GM21576 (cell line): Measurements from ENCODE around the gene PCCA.
"Not testable (repeated sequence)": the region's sequence is repeated elsewhere in the genome, so short reads cannot be mapped to it uniquely, and the experiment has no call there.

Experiments used
- ATAC-seq: cut with Tn5 transposase; IDR thresholded peaks from one replicate; pipeline ENCODE4 v1.9.1; 2021; ENCODE audit warnings: mild to moderate bottlenecking, moderate library complexity; ENCODE audit not compliant: unreplicated experiment

Gene PCCA

GRCh38 chr13:100521851-100522617 lies 433.1 kb downstream of the PCCA start:
- ATAC-seq: no peak

DNA sequence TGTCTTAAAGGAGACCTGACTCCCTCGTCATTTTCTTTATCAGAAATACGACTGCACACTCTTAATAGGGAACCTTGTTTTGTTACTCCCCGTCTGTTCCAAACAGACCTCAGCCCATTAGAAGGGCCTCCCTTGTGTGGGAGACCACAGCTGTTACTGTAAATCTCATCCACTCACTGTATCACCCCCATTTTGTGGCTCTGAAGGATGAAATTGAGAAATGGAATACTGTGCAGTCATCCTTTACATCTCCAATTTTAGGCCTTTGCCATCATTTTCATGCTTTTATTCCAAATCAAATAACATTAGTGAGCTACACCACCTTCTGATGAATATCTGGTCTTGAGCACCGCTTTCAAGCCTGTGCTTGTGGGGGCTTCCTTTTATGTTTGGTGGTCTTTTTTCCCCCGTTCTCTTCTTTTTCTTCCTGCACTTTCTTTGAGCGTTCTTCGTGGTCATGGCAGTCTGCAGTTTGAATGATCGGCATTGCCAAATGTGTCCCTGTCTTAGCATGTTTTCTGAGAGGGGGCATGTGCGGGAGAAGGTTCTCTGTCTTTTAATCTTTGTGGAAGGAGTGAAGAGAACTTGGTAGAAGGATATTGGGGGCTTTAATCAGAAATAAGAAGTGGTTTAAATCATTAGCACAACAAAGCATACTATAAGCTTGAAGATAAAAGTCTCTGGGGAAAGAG lies 433.9 kb downstream of the PCCA start:
- ATAC-seq: no peak

- no peak for ATAC-seq
These were observed 434.5 kb downstream of the PCCA start for GRCh38 chr13:100523411-100523810.

DNA sequence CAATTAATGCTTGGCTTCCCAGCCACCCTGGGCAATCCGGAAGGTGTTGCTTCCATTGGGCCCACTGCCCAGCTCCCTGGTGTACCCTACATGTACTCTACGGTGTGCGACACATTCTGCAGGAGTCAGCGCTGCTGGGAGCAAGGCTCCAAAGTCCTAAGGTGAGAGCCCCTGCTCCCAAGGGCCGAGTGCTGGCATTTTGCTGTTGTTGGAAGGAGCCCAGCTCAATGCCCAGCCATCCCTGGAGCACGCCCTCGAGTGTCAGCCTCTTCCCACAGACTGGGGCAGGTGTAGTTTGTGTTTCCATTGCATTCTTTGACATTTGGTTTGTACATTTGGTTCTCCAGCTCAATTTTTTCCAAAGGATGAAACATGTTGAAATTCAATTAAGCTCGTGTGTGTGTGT lies 435.1 kb downstream of the PCCA start:
- ATAC-seq: no peak

DNA sequence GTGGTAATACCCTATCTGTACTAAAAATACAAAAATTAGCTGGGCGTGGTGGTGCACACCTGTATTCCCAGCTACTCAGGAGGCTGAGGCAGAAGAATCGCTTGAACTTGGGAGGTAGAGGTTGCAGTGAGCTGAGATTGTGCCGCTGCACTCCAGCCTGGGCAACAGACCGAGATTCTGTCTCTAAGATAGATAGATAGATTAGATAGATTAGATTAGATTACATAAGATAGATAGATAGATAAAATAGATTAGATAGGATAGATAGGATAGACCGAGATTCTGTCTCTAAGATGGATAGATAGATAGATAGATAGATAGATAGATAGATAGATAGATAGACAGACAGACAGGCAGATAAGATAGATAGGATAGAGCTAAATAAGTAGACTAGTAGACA lies 435.8 kb downstream of the PCCA start:
- not testable (repeated sequence) for ATAC-seq

DNA sequence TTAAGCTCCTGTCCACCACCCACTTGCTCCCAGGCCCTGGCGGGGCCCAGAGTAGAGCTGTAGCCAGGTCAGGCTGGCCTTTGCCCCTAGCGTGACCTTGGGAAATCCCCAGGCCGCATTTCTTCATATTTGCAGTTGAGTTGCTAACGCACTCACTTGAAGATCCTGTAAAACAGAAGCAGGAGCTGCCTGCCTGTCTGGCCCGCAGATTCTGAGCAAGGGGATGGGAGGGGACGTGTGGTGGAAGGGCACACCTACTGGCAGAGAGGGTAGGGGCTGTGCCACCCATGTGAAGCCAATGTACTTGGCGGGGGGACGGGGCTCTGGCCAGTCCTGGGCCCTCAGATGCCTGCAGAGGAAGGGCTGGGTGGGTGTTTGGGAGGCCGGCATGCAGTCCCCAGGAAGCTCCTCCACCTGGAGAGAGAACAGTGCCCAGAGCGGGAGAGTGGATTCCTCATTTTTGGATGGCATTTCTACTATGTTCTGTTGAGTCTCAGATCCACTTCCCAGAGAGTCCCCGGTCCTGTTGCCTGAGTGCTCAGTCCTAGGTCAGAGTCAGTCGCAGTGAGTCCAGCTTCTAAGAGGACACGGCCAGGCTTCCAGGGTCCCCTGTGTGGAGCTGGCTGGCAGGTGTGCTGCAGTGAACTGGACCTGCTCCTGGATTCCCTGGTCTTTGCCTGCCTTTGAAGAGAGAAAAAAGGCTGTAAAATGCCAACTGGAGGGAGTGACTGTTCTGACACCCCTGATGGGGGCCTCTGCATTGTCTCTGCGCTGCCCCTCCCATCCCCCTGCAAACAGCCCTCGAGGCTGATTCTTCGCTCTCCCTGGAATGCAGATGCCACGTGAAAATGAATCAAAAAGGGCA lies 436.8 kb downstream of the PCCA start:
- no peak for ATAC-seq

GRCh38 chr13:100526318-100527000 lies 437.6 kb downstream of the PCCA start:
- ATAC-seq: no peak

DNA sequence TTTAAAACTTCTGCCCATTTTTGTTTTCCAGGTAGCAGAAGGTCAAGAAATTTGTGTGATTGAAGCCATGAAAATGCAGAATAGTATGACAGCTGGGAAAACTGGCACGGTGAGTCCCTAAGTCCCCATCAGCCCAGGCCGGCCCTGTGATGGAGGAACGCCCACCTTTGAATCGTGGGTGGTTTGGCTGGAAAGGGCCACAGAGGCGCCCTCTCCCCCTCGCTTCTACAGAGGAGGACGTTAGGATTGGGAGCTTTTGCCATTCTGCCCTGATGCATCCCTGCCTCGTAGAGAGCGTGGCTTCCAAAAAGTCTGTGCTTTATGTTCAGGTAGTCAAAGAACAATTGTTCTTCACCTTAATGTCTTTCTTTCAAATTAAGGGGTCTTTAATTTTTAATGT lies 438.8 kb downstream of the PCCA start:
- ATAC-seq: no peak

DNA sequence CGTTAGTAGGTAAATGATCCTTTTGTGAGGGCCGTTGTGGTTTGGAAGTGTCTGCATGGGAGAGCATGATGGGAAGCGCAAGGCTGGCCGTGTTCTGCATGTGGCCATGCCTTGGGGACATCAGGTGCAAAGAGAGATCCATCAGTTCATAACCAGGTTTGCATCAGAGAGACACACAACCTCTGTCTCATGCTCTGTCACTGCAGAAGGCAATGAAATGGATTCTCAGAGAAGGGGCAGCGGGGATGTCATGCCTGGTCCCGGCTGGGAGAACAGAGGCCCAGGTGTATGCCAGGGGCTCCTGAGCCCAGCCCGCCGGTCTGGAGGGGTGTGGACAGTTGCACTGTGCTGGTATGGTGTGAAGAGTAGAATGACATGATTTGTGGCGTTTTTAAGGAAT lies 439.5 kb downstream of the PCCA start:
- no peak for ATAC-seq

DNA sequence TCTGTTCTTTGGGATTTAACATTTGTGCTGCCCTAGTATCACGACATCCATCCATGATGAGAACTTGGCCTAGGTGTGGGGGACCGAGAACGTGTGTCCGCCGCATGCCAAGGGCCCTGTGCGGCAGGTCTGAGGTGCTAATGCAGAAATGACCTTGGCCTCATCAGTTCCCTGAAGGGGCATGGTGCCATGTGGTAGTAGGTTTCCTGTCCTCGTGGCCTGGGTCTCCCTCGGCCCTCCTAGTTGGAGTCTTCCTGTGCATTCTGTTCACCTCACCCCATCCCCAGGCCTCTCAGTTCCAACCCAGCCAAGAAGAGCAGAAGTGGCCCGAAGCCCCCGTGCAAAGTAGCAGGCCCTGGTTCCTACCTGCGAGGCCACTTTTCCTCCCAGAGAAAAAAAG lies 439.9 kb downstream of the PCCA start:
- ATAC-seq: no peak

DNA sequence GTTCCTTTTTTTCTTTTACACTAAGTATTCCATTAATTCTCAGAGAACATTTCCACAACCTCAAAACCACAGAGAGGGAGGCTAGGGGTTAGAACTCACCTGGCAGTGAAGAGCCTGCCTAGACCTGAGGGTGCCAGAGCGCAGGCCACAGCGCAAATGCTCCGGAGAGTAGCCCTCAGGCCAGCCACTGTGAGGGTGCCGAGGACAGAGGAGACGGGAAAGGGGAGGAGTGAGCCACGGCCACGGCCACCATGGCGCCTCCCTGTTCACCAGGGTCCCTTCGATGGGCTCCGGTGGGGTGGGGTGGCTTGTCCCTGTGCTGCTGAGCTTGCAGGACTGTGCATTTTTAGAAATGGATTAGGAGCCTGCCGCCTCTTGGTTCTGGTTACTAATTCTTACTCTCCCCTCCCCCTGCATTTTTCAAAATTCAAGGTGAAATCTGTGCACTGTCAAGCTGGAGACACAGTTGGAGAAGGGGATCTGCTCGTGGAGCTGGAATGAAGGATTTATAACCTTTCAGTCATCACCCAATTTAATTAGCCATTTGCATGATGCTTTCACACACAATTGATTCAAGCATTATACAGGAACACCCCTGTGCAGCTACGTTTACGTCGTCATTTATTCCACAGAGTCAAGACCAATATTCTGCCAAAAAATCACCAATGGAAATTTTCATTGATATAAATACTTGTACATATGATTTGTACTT lies 440.9 kb downstream of the PCCA start:
- no peak for ATAC-seq

- no peak for ATAC-seq
These were observed 441.8 kb downstream of the PCCA start for GRCh38 chr13:100530671-100531213.

GRCh38 chr13:100532090-100532766 lies 443.3 kb downstream of the PCCA start:
- ATAC-seq: no peak

DNA sequence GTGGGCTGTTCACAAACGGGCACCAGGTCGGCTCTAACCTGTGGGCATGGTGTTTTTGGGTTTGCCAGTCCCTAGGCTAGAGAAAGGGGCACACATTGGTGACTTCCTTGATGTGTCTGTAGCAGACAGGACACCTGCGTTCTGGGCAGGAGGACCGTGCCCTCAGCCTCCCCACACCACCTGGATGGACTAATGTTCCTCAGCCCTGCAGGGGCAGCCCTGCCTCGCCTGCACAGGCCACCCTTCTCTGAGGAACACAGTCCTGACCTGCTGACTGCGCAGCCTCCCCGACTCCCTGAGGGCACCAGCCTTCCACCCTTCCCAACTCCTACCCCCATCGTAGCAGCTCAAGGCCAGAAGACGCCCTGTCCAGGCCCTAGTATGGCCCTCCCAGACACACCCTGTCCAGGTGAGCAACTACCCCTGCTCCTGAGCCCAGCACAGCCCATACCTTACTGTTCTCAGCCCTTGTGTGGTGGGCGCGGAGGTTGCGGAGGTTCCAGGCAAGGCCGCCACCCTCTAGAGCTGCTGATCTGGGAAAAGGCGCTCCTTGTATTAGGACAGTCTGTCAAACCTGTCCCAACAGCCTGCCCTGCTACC lies 444.0 kb downstream of the PCCA start:
- ATAC-seq: no peak

- ATAC-seq: no peak
These were observed 444.7 kb downstream of the PCCA start for GRCh38 chr13:100533588-100534041.

DNA sequence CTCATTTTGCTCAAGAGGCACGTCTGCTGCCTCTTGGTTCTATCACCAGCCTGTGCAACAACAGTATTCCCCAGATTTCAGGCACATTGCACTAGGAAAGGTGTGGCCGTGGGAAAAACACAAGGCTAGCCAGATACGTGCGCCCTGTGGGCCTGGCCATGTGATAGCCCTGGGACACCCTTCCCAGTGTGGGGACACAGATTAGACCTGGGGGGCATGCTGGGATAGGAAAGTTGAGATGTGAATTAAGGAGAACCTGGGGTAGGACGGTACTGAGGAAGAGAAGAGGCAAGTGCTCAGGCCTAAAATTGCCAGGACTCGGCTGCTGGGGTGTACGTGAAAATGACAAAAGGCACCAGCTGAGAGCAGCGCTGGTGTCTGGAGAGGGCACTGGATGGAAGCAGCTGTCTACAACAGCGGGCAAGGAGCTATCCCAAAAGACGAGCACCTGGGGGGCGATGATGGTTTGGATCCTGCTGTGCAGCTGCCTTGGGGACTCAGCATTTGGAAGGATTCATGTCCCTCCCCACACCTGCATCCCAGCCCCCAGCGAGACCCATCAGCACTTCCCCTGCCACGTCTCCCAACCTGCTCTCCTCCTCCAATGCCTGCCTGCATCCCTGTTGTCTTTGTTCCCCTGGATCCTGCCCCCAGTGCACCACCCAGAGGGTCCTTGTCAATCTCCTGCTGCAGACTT lies 445.4 kb downstream of the PCCA start:
- ATAC-seq: no peak

DNA sequence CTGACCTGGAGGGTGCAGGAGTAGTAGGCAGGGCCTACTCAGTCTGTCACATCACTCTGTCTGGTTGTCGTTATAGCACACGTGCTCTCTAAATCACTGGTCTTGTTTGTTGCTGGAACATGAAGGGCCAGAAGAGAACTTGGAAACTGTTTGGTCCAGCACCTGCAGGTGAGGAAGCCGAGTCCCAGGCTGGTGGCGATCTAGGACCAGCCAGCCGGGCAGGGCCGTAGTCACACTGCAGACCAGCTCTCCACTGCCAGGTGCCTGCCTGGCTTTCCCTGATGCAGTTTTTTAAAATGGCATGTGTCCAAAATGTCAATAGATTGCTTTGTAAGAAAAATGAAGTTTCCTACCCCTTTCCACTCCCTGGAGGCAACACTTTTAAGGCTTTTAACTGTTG lies 446.0 kb downstream of the PCCA start:
- ATAC-seq: no peak

DNA sequence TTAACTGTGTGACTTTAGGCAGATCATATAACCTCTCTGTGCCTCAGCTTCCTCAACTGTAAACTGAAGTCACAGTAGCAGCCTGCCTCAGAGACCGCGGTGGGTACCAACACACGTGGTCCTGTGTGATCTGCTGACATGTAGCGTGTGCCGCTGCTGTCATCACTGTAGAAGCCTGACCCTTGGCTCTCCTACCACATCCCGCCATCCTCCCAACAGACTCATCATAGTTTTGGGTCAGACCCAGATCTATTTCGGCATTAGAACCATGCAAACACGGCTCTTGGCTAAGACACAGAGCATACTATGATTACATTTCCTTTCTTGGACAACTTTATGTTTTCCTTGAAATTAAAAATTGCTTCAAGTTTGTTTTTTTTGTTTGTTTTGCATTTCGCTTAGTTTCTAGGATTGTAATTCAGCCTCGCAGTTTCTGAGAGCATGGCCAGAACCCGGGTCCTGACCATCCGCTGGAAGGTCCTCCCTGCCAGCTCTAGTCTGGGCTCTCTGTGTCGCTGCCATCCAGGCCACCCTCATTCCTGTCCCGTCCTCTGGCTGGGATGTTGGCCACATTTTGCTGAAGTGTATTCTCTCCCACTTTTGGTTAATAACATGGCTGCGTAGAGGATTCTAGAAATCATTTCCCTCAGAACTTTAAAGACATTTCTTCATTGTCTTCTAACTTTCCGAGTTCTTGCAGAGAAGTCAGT lies 446.7 kb downstream of the PCCA start:
- no peak for ATAC-seq
